Stimulated activated CD4-positive, alpha-beta T cell treated with anti-CD3 and anti-CD28 coated beads, Interleukin-12 subunit alpha, Interleukin-12 subunit beta, amount 100 ng/mL, for 24 hours (primary cell): ENCODE measurements around the gene FREY1.
A peak's percentile ranks its signal among the peaks of the same experiment; 100 is the strongest.

Experiments used
- DNase-seq, 2 experiments: peaks; one replicate each; pipeline ENCODE4 v3.0.0-alpha.2; 2020; ENCODE audit warnings: low read depth in 2 of 2

FREY1 gene

GRCh38 chr11:45894555-45895247, 12.4 kb downstream of the FREY1 start:
- DNase-seq: no peak

- no peak for DNase-seq
Measured at GRCh38 chr11:45892856-45893255, 14.2 kb downstream of the FREY1 start.

GRCh38 chr11:45890886-45891550, 16.1 kb downstream of the FREY1 start:
- no peak for DNase-seq

- DNase-seq: no peak
Measured at GRCh38 chr11:45889966-45890365, 17.1 kb downstream of the FREY1 start.

- DNase-seq: no peak
Measured at GRCh38 chr11:45889555-45889954, 17.5 kb downstream of the FREY1 start.

GRCh38 chr11:45887587-45887986, 19.5 kb downstream of the FREY1 start:
- no peak for DNase-seq

GRCh38 chr11:45886816-45887520, 20.1 kb downstream of the FREY1 start:
- no peak for DNase-seq

- DNase-seq: no peak
Measured at GRCh38 chr11:45885921-45886721, 20.9 kb downstream of the FREY1 start.

GRCh38 chr11:45885274-45885920, 21.7 kb downstream of the FREY1 start, which contains the start of gene MAPK8IP1:
MAPK8IP1 (plus strand) TSS chr11:45885651; CDS start chr11:45885821, 170 bp downstream.
- DNase-seq: peak; percentile 11 to 24

- DNase-seq: no peak
Measured at GRCh38 chr11:45884596-45885185, 22.4 kb downstream of the FREY1 start.

- DNase-seq: no peak
Measured at GRCh38 chr11:45881708-45882368, 25.2 kb downstream of the FREY1 start.

GRCh38 chr11:45880772-45881570, 26.1 kb downstream of the FREY1 start:
- no peak for DNase-seq

GRCh38 chr11:45879803-45880686, 27.0 kb downstream of the FREY1 start:
- DNase-seq: no peak

- DNase-seq: no peak
Measured at GRCh38 chr11:45877845-45878244, 29.2 kb downstream of the FREY1 start.

- DNase-seq: no peak
Measured at GRCh38 chr11:45877221-45877620, 29.9 kb downstream of the FREY1 start.

- no peak for DNase-seq
Measured at GRCh38 chr11:45876401-45876800, 30.7 kb downstream of the FREY1 start.

- DNase-seq: no peak
Measured at GRCh38 chr11:45872651-45873356, 34.3 kb downstream of the FREY1 start.

- DNase-seq: no peak
Measured at GRCh38 chr11:45871638-45872037, 35.4 kb downstream of the FREY1 start.
